Kidney epithelial cell (primary cell): ENCODE results near the gene EVPL. TPM values are rescaled to one million over a fixed set of nuclear protein-coding genes. Genes with fewer than 3 reads are reported as not detected.

ENCODE experiments used
- DNase-seq: peaks from one replicate; pipeline ENCODE4 v3.0.0-alpha.2; 2010; ENCODE audit warnings: low read depth
- H3K27me3 ChIP-seq: 2 replicates; pipeline ENCODE4 v1.6.0; 2011; ENCODE audit warnings: low read length; ENCODE audit not compliant: control insufficient read depth, insufficient read depth
- H3K36me3 ChIP-seq: 2 replicates; pipeline ENCODE4 v1.5.1; 2011; ENCODE audit warnings: low read length; ENCODE audit not compliant: control insufficient read depth, insufficient read depth
- H3K4me3 ChIP-seq: 2 replicates; pipeline ENCODE4 v1.5.1; 2011; ENCODE audit warnings: low read depth, mild to moderate bottlenecking, control low read depth, low read length
- total RNA-seq: library from RNA; depleted of rRNA; stranded (reverse); fragments of >200 nt; gene quantifications from 2 replicates; pipeline ENCODE4 v1.2.3, GENCODE V29; 2015
- TF ChIP-seq, protein P1 (sequence below): IDR thresholded peaks from 2 replicates; pipeline ENCODE4 v1.5.1; 2011; ENCODE audit warnings: mild to moderate bottlenecking, moderate library complexity, low read length, control low read depth, inconsistent platforms; ENCODE audit not compliant: insufficient read depth, poor library complexity, severe bottlenecking

The EVPL gene
- total RNA-seq, 1 donor from 2014 or later = 8.8 TPM

DNA sequence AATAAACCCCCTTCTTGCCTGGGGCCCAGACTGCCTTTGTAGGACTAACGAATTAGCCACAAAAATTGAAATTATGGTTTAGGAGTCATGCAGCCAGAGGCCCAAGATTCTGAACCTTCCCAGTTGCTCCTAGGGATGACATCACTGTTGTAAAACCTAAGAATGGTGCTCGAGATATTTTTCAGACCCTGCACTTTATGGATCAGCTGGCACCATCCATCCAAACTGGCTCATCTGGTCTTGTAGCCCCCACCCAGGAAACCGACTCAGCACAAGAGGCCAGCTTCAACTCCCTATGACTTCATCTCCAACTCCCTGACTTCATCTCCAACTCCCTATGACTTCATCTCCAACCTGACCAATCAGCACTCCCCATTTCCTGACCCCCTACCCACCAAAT, 10.9 kb upstream of the EVPL start:
- Histone ChIP-seq H3K4me3 (no peak overlapping the region), H3K27me3 (no peaks in the 10 kb centered on the region), H3K36me3 (peaks cover 2% of the 10 kb centered on the region)
- DNase-seq = no peak
- TF ChIP-seq, protein P1, sequence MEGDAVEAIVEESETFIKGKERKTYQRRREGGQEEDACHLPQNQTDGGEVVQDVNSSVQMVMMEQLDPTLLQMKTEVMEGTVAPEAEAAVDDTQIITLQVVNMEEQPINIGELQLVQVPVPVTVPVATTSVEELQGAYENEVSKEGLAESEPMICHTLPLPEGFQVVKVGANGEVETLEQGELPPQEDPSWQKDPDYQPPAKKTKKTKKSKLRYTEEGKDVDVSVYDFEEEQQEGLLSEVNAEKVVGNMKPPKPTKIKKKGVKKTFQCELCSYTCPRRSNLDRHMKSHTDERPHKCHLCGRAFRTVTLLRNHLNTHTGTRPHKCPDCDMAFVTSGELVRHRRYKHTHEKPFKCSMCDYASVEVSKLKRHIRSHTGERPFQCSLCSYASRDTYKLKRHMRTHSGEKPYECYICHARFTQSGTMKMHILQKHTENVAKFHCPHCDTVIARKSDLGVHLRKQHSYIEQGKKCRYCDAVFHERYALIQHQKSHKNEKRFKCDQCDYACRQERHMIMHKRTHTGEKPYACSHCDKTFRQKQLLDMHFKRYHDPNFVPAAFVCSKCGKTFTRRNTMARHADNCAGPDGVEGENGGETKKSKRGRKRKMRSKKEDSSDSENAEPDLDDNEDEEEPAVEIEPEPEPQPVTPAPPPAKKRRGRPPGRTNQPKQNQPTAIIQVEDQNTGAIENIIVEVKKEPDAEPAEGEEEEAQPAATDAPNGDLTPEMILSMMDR = no peak

DNA sequence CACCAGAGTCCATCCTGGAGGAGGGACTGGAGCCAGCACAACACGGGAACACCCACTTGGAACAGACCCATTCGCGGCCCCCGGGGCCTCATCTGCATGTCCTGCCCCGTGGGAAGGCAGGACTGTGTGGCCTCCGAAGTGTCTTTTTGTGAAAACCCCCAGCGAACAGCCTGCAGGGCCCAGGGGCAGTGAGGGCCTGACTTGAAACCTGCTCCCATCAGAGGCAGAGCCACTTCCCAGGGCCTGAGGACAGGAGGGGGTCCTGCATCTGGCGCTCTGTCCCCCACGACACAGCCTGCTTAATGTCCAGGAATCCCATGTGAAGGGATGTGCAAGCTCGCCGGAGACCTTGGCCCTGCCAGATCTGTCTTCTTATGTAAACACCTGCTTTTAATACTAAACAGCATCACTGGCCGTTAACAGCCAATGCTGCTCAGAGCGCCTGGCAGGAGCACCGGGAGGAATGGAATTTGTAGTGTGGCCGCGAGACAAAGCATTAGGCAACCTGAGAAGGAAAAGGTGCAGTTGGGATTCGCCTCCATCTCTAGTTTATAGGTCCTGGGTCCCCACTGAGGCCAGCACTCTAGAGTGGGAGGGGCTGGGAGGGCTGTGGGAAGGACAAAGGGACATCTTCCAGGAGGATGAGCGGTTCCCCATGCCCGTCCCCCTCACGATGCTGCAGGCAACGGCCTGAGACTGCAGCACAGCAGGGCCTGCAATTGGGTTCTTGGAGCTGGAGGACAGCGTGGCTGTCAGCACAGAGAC, 9.6 kb upstream of the EVPL start:
- DNase-seq = no peak
- H3K4me3 ChIP-seq = no peak overlapping the region
- TF ChIP-seq, protein P1 = no peak
- peaks cover 2% of the 10 kb centered on the region for H3K36me3 ChIP-seq
- H3K27me3 ChIP-seq = no peaks in the 10 kb centered on the region

DNA sequence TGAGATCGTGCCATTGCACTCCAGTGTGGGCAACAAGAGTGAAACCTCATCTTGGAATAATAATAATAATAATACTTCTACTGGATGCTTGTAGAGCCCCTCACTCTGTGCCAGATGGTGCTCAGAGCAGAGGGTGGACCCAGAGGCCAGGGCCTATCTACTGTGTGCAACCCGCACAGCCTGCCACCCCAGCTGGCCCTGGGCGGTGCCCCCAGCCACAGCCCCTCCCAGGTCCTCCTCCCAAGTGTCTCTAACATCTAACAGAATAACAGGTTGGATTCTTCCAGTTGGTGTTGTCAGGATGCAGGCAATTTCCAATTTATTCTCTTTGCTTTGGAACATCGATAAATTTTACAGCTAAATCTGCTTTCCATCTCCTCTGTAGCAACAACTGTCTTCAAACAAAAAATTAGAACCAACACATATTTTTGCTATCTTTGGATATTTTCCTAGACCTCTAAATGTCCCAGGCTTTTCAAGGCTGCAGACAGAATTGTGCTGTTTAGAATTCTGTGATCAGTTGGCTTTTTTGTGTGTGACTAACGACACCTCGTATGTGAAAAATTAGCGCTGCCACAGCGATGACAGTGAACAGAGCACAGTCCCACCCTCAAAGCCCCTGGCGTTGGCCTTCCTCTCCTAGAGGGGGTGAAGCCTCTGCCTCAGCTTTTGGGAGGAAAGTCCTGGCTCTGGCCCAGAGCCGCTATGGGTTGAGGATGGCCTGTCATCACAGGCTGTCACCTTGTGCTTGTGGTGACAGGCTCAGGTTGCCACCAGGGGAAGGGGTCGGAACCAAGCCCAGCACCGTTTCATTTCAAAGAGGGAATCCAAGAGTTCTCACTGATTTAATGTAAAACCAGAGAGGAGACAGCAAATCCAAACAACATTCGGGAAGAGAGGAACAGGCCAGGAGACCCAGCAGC, 7.6 kb upstream of the EVPL start:
- Histone ChIP-seq H3K27me3 (no peaks in the 10 kb centered on the region), H3K36me3 (peaks cover under 1% of the 10 kb centered on the region), H3K4me3 (no peak overlapping the region)
- no peak for DNase-seq
- TF ChIP-seq, protein P1 = no peak

DNA sequence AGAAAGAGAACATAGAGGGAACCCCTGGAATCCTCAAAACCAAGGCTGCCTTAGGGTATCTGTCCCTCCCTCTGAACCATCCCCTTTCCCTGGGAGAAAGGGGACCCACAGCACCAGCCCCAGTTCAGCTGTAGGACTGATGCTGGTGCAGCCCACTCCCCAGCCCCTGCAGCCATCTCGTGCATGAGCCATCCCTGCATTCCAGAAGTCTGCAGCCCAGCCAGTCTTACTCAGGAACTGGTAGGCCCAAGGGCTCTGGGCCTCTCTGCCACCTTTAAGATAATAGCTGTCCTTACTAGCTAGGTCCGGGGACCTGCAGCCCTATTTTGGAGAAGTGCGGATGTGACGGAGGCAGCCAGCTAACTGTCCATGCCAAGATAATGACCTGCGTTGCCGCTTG, 6.0 kb upstream of the EVPL start:
- TF ChIP-seq, protein P1 = no peak
- Histone ChIP-seq H3K36me3 (no peaks in the 10 kb centered on the region), H3K27me3 (no peaks in the 10 kb centered on the region), H3K4me3 (no peak overlapping the region)
- no peak for DNase-seq

DNA sequence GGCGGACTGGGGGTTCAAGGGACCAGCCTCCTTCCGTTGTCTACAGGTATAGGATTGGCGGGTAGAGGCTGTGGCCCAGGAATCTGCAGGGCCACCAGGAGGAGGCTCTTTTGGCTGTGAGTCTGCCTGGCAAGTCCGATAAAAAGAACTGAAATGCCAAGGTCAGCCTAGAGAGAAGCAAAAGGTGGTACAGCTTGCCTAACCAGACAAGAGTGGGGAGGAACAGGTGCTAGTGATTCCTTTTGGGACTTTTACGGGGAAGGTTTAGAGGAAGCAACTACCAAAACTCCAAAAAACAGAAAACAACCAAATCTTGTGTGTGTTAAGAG, 5.6 kb upstream of the EVPL start:
- DNase-seq = no peak
- no peaks in the 10 kb centered on the region for H3K27me3 ChIP-seq
- TF ChIP-seq, protein P1 = no peak
- no peaks in the 10 kb centered on the region for H3K36me3 ChIP-seq
- no peak overlapping the region for H3K4me3 ChIP-seq
